K562 (cell line): ENCODE data around the gene SPOCK3. TPM values are rescaled to one million over a fixed set of nuclear protein-coding genes. Genes with fewer than 3 reads are reported as not detected.

Source experiments
- CBFA2T3 ChIP-seq: fragments of 450-650 bp; IDR thresholded peaks from 2 replicates; pipeline ENCODE4 v1.6.1; 2017
- HNRNPL ChIP-seq: fragments of 200-400 bp; formaldehyde crosslinking; IDR thresholded peaks from 2 replicates; pipeline ENCODE4 v1.6.1; 2017; ENCODE audit warnings: low read depth, mild to moderate bottlenecking, low read length
- POLR3A ChIP-seq: IDR thresholded peaks from 2 replicates; pipeline ENCODE4 v1.6.1; 2011; ENCODE audit warnings: borderline replicate concordance, mild to moderate bottlenecking, moderate library complexity; ENCODE audit not compliant: insufficient read length, insufficient read depth; ENCODE audit errors: extremely low read depth
- ZNF717 ChIP-seq: fragments of 250-450 bp; sonication (Bioruptor Pico); IDR thresholded peaks from 2 replicates; pipeline ENCODE4 v1.5.0; 2021
- polyA plus RNA-seq, 8 experiments: library from polyadenylated mRNA; depleted of rRNA in 4 of 8; stranded (reverse) in 5 of 8; unstranded in 3 of 8; fragments of >200 nt; fragmentation: Nextera tagmentation in 2 of 8; fragmentation: Illumina TruSeq in 1 of 8; extraction: Ambion mirVana in 2 of 8; extraction: Trizol in 1 of 8; gene quantifications; 2 replicates each; pipeline versions ENCODE4 v1.2.1 to v1.2.3, GENCODE V29; 2011 to 2014; ENCODE audit warnings: inconsistent platforms in 1 of 8, missing spikeins in 1 of 8
- total RNA-seq, 7 experiments: library from RNA; depleted of rRNA in 6 of 7; stranded (reverse); fragments of >200 nt in 6 of 7; fragmentation: Illumina TruSeq in 2 of 7; extraction: Trizol in 2 of 7; gene quantifications; 2 replicates each; pipeline versions ENCODE4 v1.2.1 to v1.2.3, GENCODE V29; 2011 to 2021; ENCODE audit warnings: low replicate concordance in 1 of 7
- TF ChIP-seq, protein P1 (sequence below), 2 experiments: fragments of 450-650 bp; formaldehyde crosslinking in 1 of 2; IDR thresholded peaks; 2 replicates each; pipeline versions ENCODE4 v1.4.0 to v1.6.1; 2014 to 2020; ENCODE audit warnings: mild to moderate bottlenecking in 2 of 2, borderline replicate concordance in 1 of 2, low read depth in 1 of 2

The SPOCK3 gene
- total and polyA plus RNA-seq, 9 of the 15 experiments (the other 6 are each of a cell fraction or from before 2014, with no cell fraction given): not detected

DNA sequence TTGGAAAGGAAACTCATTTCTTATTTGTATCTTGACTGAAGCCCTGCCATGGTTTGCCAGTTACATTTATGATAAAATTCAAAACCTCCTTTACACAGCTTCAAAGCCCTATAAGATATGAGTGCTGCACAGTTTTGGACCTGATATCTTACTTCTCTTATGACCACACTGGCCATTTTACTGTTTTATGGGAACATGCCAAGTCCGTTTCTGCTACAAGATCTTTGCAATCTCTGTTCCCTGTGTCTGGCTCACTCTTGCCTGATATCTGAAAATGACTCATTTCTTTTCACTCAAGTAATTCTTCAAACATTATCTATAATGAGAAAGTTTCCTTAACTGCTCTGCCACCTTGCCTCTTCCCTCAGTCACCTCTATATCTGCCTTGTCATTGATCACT is 247.3 kb downstream of the SPOCK3 start (continued):
- TF ChIP-seq, protein P1, sequence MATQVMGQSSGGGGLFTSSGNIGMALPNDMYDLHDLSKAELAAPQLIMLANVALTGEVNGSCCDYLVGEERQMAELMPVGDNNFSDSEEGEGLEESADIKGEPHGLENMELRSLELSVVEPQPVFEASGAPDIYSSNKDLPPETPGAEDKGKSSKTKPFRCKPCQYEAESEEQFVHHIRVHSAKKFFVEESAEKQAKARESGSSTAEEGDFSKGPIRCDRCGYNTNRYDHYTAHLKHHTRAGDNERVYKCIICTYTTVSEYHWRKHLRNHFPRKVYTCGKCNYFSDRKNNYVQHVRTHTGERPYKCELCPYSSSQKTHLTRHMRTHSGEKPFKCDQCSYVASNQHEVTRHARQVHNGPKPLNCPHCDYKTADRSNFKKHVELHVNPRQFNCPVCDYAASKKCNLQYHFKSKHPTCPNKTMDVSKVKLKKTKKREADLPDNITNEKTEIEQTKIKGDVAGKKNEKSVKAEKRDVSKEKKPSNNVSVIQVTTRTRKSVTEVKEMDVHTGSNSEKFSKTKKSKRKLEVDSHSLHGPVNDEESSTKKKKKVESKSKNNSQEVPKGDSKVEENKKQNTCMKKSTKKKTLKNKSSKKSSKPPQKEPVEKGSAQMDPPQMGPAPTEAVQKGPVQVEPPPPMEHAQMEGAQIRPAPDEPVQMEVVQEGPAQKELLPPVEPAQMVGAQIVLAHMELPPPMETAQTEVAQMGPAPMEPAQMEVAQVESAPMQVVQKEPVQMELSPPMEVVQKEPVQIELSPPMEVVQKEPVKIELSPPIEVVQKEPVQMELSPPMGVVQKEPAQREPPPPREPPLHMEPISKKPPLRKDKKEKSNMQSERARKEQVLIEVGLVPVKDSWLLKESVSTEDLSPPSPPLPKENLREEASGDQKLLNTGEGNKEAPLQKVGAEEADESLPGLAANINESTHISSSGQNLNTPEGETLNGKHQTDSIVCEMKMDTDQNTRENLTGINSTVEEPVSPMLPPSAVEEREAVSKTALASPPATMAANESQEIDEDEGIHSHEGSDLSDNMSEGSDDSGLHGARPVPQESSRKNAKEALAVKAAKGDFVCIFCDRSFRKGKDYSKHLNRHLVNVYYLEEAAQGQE (IDR thresholded peaks at IDR 0.05; ENCODE audit: borderline replicate concordance): no peak
- TF ChIP-seq, protein P1 (CRISPR knock-in tag; IDR thresholded peaks at IDR 0.05; ENCODE audit: low read depth): no peak
- TF ChIP-seq CBFA2T3 (no peak), POLR3A (no peak), HNRNPL (no peak), ZNF717 (CRISPR knock-in tag) (no peak)
